Umbilical cord (tissue), 2 donors: Measurements from ENCODE around the gene HUNK. TPM values are rescaled to one million over a fixed set of nuclear protein-coding genes. Genes with fewer than 3 reads are reported as not detected.
A peak's percentile ranks its signal among the peaks of the same experiment; 100 is the strongest.
"Not testable (repeated sequence)": the region's sequence is repeated elsewhere in the genome, so short reads cannot be mapped to it uniquely, and the experiment has no call there.

Source experiments
- DNase-seq: peaks from one replicate; pipeline ENCODE4 v3.0.0-alpha.2; 2015; ENCODE audit warnings: low spot score
- total RNA-seq: library from RNA; depleted of rRNA; stranded (reverse); fragments of >200 nt; gene quantifications from one replicate; pipeline ENCODE4 v1.2.3, GENCODE V29; 2014; ENCODE audit warnings: low replicate concordance; ENCODE audit not compliant: insufficient read depth

HUNK gene
- 3.1 TPM for total RNA-seq

GRCh38 chr21:31872452-31873274 is at the start of gene HUNK:
Gene HUNK, plus strand, starts transcription at chr21:31873020. Its CDS starts 655 bp downstream, at chr21:31873675.
- peak; percentile 70 for DNase-seq

- no peak for DNase-seq
These were observed 42.9 kb upstream of the HUNK start for GRCh38 chr21:31829736-31830472.

GRCh38 chr21:31830701-31831100 is 42.1 kb upstream of the HUNK start:
- DNase-seq = no peak

GRCh38 chr21:31837041-31837440 is 35.8 kb upstream of the HUNK start:
- no peak for DNase-seq

GRCh38 chr21:31837618-31838390 is 35.0 kb upstream of the HUNK start:
- peak; percentile 23 for DNase-seq

DNA sequence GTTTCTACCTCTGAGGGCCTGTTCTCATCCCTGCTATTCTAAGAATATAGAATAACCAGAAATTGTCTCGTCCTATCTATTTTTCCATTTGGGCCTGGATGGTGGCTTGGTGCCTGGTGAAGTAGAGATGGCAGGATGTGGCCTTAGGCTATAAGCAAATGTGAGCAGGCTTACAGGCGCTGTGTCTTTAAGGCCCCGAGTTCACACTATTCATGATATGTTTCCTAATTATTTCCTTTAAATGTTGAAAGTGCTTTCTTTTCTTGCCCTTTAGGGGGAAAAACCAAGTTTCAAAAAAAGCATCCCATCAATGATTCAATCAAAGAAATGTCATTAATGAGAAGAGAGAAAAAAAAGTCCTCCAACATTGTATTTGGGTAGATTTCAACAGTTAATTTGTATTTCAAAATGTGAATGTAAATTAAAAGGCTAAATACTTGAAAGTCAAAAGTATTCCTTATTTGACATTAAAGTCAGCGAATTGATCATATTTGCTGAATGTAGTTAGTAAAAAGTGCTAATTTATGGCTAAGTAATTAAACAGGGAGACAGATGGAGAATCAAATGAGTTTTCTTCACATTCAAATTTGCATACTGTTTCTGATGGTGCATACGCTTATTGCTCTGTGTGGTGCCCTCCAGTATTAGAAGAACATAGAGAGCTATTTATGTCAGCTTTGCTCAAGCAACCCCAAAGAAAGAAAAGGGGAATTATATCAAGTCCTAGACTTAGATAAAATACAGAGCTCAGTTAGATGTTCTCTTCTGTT is 34.0 kb upstream of the HUNK start:
- no peak for DNase-seq

GRCh38 chr21:31844206-31844605 is 28.6 kb upstream of the HUNK start:
- DNase-seq = no peak

DNA sequence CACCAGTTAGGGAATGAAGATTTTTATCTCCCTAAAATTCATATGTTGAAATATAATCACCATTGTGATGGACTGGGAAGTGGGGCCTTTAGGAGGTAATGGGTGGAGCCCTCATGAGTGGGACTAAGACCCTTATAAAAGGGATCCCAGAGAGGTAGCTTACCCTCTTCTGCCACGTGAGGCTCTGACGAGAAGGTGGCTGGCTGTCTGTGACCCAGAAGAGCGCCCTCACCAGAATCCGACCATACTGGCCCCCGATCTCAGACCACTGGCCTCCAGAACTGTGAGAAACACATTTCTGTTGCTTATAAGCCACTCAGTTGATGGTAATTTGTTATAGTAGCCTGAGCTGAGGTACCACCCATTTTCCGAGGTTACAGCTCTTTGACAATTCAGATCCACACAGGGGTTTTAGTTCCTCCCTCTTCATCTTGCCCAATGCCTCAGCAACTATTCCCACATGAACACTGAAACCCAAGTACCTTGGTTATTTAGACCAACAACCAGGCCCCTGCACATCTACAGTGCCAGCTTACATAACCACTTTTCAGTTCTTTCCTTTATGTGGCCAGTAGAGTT is 27.6 kb upstream of the HUNK start:
- DNase-seq = no peak

GRCh38 chr21:31846690-31847089 is 26.1 kb upstream of the HUNK start:
- DNase-seq = no peak

DNA sequence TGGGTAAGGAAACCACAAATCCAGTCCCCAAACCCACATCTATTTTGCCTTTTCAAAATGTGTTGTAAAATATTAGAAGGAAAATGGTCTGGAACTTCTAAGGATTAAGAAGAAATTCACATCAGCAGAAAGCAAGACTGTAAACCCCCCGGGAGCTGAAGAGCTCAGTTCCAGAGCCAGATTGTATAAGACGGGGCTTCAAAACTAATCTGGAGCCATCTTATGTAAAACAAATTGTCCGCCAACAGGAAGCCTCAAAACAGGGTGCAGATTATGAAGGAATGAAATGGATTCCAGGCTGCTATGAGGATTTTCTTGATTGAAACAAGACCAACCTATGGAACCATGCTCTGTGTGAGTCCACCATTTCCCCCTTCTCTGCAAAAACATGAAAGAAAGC is 25.1 kb upstream of the HUNK start:
- DNase-seq = peak; percentile 94

GRCh38 chr21:31848326-31848985 is 24.4 kb upstream of the HUNK start:
- peak; percentile 83 for DNase-seq

DNA sequence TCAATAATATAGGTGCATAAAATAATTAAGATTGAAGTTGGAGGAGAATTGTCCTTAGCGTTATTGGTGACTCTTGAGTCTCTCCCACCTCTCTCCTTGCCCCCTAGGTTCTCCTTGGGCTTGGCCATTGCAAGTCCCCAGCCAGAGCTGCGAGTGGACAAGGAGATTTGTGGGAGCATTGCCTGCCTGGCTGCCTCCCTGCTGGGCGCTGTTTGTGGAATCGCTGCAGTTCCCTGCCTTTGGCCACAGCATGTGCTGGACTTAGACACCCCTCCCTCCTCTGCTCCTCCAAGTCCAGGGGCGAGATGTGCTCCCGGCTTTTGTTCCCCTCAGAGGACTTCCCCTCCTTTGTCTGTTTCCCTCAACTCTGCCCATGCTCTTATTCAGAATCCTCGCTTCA is 21.9 kb upstream of the HUNK start:
- no peak for DNase-seq

DNA sequence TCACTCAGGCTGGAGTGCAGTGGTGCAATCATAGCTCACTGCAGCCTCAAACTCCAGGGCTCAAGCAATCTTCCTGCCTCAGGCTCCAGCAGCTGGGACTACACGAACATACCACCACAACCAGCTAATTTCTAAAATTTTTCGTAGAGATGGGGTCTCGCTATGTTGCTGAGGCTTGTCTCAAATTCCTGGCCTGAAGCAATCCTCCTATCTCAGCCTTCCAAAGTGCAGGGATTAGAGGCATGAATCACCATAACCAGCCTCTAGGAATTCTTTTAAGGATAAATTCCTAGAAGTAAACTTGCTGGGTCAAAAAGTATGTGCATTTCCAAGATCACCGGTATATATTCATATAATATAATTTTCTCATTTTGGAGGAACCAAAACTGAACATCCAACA is 17.6 kb upstream of the HUNK start:
- peak; percentile 76 for DNase-seq

- no peak for DNase-seq
These were observed 15.7 kb upstream of the HUNK start for GRCh38 chr21:31857096-31857495.

GRCh38 chr21:31857631-31858030 is 15.2 kb upstream of the HUNK start:
- not testable (repeated sequence) for DNase-seq

GRCh38 chr21:31860851-31861250 is 12.0 kb upstream of the HUNK start:
- DNase-seq = no peak

DNA sequence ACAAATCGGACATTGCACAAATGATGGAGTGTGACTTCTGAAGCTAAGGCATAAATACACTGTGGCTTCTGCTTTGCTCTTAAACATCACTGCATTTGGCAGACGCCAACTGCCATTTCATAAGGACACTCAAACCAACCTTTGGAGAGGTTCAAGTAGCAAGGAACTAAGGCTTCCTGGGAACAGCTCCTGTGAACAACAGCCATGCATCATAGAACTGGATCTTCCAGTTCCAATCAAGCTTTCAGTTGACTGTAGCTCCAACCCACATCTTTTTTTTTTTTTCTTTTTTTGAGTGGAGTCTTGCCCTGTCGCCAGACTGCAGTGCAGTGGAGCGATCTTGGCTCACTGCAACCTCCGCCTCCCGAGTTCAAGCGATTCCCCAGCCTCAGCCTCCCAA is 10.7 kb upstream of the HUNK start:
- DNase-seq = no peak

- no peak for DNase-seq
These were observed 7.3 kb upstream of the HUNK start for GRCh38 chr21:31865429-31865970.

- DNase-seq = peak; percentile 67
These were observed 6.7 kb upstream of the HUNK start for GRCh38 chr21:31866077-31866511.

DNA sequence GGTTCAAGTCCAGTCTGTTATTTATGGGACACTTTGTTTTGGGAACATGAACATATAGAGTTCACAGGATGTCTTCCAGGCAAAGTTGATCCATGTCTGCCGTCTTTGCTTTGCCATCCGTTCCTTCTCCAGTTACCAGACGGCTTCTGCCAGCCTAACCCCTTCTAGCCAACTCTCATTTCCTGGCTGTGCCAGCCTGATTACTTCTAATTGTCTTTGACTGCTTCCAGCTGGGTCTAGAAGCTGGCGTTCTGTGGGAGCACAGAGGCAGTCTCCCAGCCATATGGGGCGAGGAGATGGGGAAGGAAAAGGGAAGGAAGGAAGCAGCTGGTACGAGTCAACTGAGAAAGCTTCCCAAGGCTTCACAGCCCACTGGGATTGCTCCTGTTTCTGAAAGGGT is 3.1 kb upstream of the HUNK start:
- no peak for DNase-seq
